OCI-LY1 (cell line): ENCODE data around the gene SLC30A4.

Experiments
- H2AFZ ChIP-seq: fragments of 200-600 bp; sonication (generic), shearing (Covaris generic); 2 replicates; pipeline ENCODE4 v1.6.0; 2014; ENCODE audit warnings: antibody characterized with exemption, mild to moderate bottlenecking, low read length
- H3F3A ChIP-seq: fragments of 200-600 bp; sonication (generic), shearing (Covaris generic); 2 replicates; pipeline ENCODE4 v1.6.0; 2014; ENCODE audit warnings: mild to moderate bottlenecking, antibody characterized with exemption, low read length, moderate library complexity; ENCODE audit not compliant: insufficient read depth
- H3K27ac ChIP-seq: fragments of 200-600 bp; sonication (generic); 2 replicates; pipeline ENCODE4 v1.5.1; 2014; ENCODE audit warnings: low read length, mixed run types, mild to moderate bottlenecking, low read depth; ENCODE audit not compliant: poor library complexity, severe bottlenecking
- H3K27me3 ChIP-seq: fragments of 200-600 bp; sonication (generic); 2 replicates; pipeline ENCODE4 v1.6.0; 2014; ENCODE audit warnings: antibody characterized with exemption, mild to moderate bottlenecking, low read length, moderate library complexity; ENCODE audit not compliant: insufficient read depth
- H3K36me3 ChIP-seq: fragments of 200-600 bp; sonication (generic); 2 replicates; pipeline ENCODE4 v1.6.1; 2014; ENCODE audit warnings: mild to moderate bottlenecking, antibody characterized with exemption, low read length, moderate library complexity, mixed read lengths; ENCODE audit not compliant: insufficient read depth
- H3K4me1 ChIP-seq: fragments of 200-600 bp; sonication (generic); 2 replicates; pipeline ENCODE4 v1.5.1; 2014; ENCODE audit warnings: mild to moderate bottlenecking, low read length, moderate library complexity; ENCODE audit not compliant: insufficient read depth, severe bottlenecking
- H3K4me2 ChIP-seq: fragments of 200-600 bp; sonication (generic), shearing (Covaris generic); 2 replicates; pipeline ENCODE4 v1.6.1; 2014; ENCODE audit warnings: low read length
- H3K4me3 ChIP-seq: fragments of 200-600 bp; sonication (generic); 2 replicates; pipeline ENCODE4 v1.5.1; 2014; ENCODE audit warnings: low read length, low read depth, mild to moderate bottlenecking, mixed read lengths; ENCODE audit not compliant: poor library complexity, severe bottlenecking
- H3K79me2 ChIP-seq: fragments of 200-600 bp; shearing (Covaris generic); 2 replicates; pipeline ENCODE4 v1.6.1; 2016; ENCODE audit warnings: mixed run types, low read length, mixed read lengths; ENCODE audit not compliant: insufficient read depth
- H3K9ac ChIP-seq: fragments of 200-600 bp; sonication (generic), shearing (Covaris generic); 2 replicates; pipeline ENCODE4 v1.6.1; 2014; ENCODE audit warnings: mild to moderate bottlenecking, low read length, mixed read lengths
- H3K9me2 ChIP-seq: fragments of 200-600 bp; sonication (generic), shearing (Covaris generic); 2 replicates; pipeline ENCODE4 v1.6.1; 2014; ENCODE audit warnings: low read depth, mild to moderate bottlenecking, low read length, mixed read lengths
- H3K9me3 ChIP-seq: fragments of 200-600 bp; shearing (Covaris generic); 2 replicates; pipeline ENCODE4 v1.6.1; 2014; ENCODE audit warnings: low read length, mixed read lengths
- H4K20me1 ChIP-seq: fragments of 200-600 bp; sonication (generic), shearing (Covaris generic); 2 replicates; pipeline ENCODE4 v1.6.0; 2016; ENCODE audit warnings: mild to moderate bottlenecking, low read length; ENCODE audit not compliant: insufficient read depth
- EZH2 ChIP-seq: fragments of 200-600 bp; sonication (generic), shearing (Covaris generic); IDR thresholded peaks from 2 replicates; pipeline ENCODE4 v1.8.0; 2017; ENCODE audit warnings: borderline replicate concordance, mixed run types, mild to moderate bottlenecking, antibody characterized with exemption, low read length, moderate library complexity, mixed read lengths
- TF ChIP-seq, protein P1 (sequence below): fragments of 200-600 bp; sonication (generic), shearing (Covaris generic); IDR thresholded peaks from 2 replicates; pipeline ENCODE4 v1.5.1; 2017; ENCODE audit warnings: mild to moderate bottlenecking, antibody characterized with exemption, low read length, moderate library complexity, mixed read lengths

SLC30A4 gene

DNA sequence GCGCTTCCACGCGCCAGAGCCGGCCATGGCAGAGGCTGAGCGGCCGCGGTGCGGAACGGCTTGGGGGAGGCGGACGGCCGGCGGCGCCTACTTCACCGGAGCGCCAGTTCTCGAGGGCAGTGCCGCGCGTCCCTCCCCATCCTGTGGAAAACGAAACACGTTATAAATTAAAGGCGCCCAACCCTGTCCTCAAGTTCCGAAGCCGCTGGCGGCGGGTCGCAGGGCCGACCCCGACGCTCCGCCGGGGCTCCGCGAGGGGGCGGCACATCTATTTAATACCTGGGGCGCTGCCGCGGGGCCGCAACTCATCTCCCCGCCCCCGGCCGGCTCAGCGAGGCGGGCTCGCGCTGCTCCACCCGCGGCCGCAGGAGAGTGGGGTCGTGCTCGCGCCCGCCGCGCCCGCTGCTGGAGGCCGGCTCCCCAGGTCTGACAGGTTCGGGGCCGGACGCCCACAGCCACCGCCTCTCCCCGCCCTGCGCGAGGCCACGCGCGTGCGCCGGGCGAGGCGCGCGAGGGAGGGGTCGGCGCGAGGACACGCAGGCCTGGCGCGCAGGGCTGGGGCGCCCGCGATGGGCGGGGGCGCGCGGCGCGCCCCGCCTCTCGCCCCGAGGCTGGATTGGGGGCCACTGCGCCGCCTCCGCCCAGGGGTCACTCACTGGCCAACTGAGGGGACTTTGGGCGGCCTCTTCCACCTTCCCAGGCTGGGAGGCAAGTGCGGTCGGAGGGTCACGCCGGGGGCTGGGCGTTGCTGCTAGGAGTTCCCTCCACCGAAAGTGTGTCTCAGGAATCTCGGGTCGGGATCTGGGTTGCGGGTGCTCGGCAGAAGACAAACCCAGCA, at the start of gene SLC30A4:
Gene SLC30A4, minus strand, starts transcription at position 428 of the 838 bp plus-strand sequence. Its CDS starts 401 bp downstream, at position 27.
- Histone ChIP-seq H3K4me1 (peaks cover 31% of the 10 kb centered on the region), H3F3A (no peaks in the 10 kb centered on the region), H3K9ac (peak within 1 kb of the TSS; percentile 45), H3K79me2 (no peaks in the 10 kb centered on the region), H3K4me3 (peak within 1 kb of the TSS; percentile 66), H3K27ac (no peak within 1 kb of the TSS), H4K20me1 (no peaks in the 10 kb centered on the region), H3K9me3 (no peaks in the 10 kb centered on the region), H2AFZ (0 out of 2 replicates have a peak within 1 kb of the TSS, but pooled peaks have one; percentile 54), H3K9me2 (no peaks in the 10 kb centered on the region), H3K4me2 (peak within 1 kb of the TSS; percentile 91), H3K36me3 (no peaks in the 10 kb centered on the region), H3K27me3 (no peaks in the 10 kb centered on the region)
- no peak for TF ChIP-seq EZH2
- TF ChIP-seq, protein P1, sequence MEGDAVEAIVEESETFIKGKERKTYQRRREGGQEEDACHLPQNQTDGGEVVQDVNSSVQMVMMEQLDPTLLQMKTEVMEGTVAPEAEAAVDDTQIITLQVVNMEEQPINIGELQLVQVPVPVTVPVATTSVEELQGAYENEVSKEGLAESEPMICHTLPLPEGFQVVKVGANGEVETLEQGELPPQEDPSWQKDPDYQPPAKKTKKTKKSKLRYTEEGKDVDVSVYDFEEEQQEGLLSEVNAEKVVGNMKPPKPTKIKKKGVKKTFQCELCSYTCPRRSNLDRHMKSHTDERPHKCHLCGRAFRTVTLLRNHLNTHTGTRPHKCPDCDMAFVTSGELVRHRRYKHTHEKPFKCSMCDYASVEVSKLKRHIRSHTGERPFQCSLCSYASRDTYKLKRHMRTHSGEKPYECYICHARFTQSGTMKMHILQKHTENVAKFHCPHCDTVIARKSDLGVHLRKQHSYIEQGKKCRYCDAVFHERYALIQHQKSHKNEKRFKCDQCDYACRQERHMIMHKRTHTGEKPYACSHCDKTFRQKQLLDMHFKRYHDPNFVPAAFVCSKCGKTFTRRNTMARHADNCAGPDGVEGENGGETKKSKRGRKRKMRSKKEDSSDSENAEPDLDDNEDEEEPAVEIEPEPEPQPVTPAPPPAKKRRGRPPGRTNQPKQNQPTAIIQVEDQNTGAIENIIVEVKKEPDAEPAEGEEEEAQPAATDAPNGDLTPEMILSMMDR = peak; percentile 49

- H3K36me3 ChIP-seq = no peaks in the 10 kb centered on the region
- no peaks in the 10 kb centered on the region for H3K9me2 ChIP-seq
- H3K4me2 ChIP-seq = no peak overlapping the region
- H3K9ac ChIP-seq = no peak overlapping the region
- H3K27me3 ChIP-seq = no peaks in the 10 kb centered on the region
- H3K4me3 ChIP-seq = no peak overlapping the region
- H3K9me3 ChIP-seq = no peaks in the 10 kb centered on the region
- TF ChIP-seq, protein P1 = no peak
- TF ChIP-seq EZH2 = no peak
- H3K4me1 ChIP-seq = no peaks in the 10 kb centered on the region
- no peaks in the 10 kb centered on the region for H4K20me1 ChIP-seq
- H3F3A ChIP-seq = no peaks in the 10 kb centered on the region
- no peak overlapping the region for H2AFZ ChIP-seq
- no peaks in the 10 kb centered on the region for H3K79me2 ChIP-seq
- H3K27ac ChIP-seq = no peak overlapping the region
Measured at GRCh38 chr15:45555934-45556608, 33.5 kb upstream of the SLC30A4 start.

DNA sequence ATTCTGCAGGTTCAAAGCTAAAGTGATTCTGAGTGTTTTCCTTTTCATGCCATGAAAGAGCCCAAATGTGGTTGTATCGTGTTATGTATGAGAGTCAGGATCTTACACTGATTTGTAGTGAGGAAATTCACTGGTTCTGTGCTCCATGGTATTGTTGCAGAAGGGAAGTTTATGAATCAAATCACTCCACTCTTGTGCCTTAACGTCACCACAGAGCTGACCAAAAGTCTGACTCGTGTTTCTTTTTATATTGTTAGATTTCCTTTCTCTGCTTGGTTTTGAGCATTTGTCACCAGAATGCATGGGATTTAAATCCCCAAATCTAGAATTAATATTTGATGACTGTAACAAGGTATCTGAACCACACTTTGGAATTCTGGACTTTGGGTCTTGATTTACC, 29.1 kb upstream of the SLC30A4 start:
- Histone ChIP-seq H3K79me2 (no peaks in the 10 kb centered on the region), H2AFZ (no peak overlapping the region), H3K4me3 (no peak overlapping the region), H3K4me1 (peaks cover under 1% of the 10 kb centered on the region), H3K9me2 (no peaks in the 10 kb centered on the region), H3K4me2 (no peak overlapping the region), H3K9ac (no peak overlapping the region), H4K20me1 (no peaks in the 10 kb centered on the region), H3K27ac (no peak overlapping the region), H3K36me3 (no peaks in the 10 kb centered on the region), H3K27me3 (no peaks in the 10 kb centered on the region), H3K9me3 (no peaks in the 10 kb centered on the region), H3F3A (no peaks in the 10 kb centered on the region)
- no peak for TF ChIP-seq EZH2
- TF ChIP-seq, protein P1 = no peak
